ENCODE data around the gene DOCK2. TPM values are rescaled to one million over a fixed set of nuclear protein-coding genes. Genes with fewer than 3 reads are reported as not detected.

Gene DOCK2
- polyA plus RNA-seq, 3 donors = 57.5 to 178 (median 115) TPM

- H3K79me2 ChIP-seq (ENCODE audit: insufficient read depth, low read length) = peaks cover 35% of the 10 kb centered on the region
- H2AFZ ChIP-seq (ENCODE audit: insufficient read depth, low read depth, low read length, poor library complexity, severe bottlenecking) = no peak overlapping the region
- H3K4me1 ChIP-seq (ENCODE audit: control insufficient read depth in 1 of 2, insufficient read depth in 2 of 2, low read length in 2 of 2) = peaks cover 16 to 24% of the 10 kb centered on the region in 2 donors
- H3K9ac ChIP-seq (ENCODE audit: insufficient read depth, low read length, poor library complexity, severe bottlenecking) = no peak overlapping the region
- TF ChIP-seq CTCF (IDR thresholded peaks at IDR 0.05) = no peak
- H3K27ac Mint-ChIP-seq = peak overlapping the region in 2 of 7 donors; percentile 7 to 21
- no peak for DNase-seq
- intact Hi-C loops (cut with micrococcal nuclease) = no loop called here
- peaks cover 59 to 88% of the 10 kb centered on the region in 2 donors for H3K36me3 Mint-ChIP-seq
- H3K27me3 ChIP-seq (ENCODE audit: control insufficient read depth in 2 of 2, insufficient read depth in 2 of 2, low read length in 2 of 2) = no peaks in the 10 kb centered on the region
- H3K9me3 Mint-ChIP-seq = no peaks in the 10 kb centered on the region
- no peak overlapping the region for H3K4me2 ChIP-seq (replicated peaks; ENCODE audit: extremely low read depth, low read length, poor library complexity, severe bottlenecking)
- H3K4me3 ChIP-seq (replicated peaks in 1 of 3; ENCODE audit: low read depth in 2 of 3, low read length in 3 of 3) = no peak overlapping the region
- H3K27me3 Mint-ChIP-seq (ENCODE audit: low read depth in 3 of 3) = no peaks in the 10 kb centered on the region
- H4K20me1 ChIP-seq (ENCODE audit: insufficient read depth, low read length) = peaks cover 97% of the 10 kb centered on the region
- H3K4me1 Mint-ChIP-seq = peaks cover 37% of the 10 kb centered on the region
- WGBS (ENCODE audit: insufficient coverage) = 100% methylated on average over 1 of the region's 1 CpG
- peak overlapping the region in 1 of 2 donors; percentile 17 for H3K27ac ChIP-seq (ENCODE audit: low read depth in 1 of 2, low read length in 2 of 2)
- peaks cover 45 to 79% of the 10 kb centered on the region in 2 donors for H3K36me3 ChIP-seq (replicated peaks in 1 of 2; ENCODE audit: control insufficient read depth in 1 of 2, insufficient read depth in 2 of 2, low read length in 2 of 2)
- H3K4me3 Mint-ChIP-seq = no peak overlapping the region
- no peaks in the 10 kb centered on the region for H3K9me3 ChIP-seq (replicated peaks in 1 of 2; ENCODE audit: control insufficient read depth in 1 of 2, insufficient read depth in 1 of 2, low read length in 2 of 2)
Observed at GRCh38 chr5:169804861-169805260, 167.8 kb downstream of the DOCK2 start.

GRCh38 chr5:169805527-169805934, 168.5 kb downstream of the DOCK2 start:
- no peak overlapping the region for H2AFZ ChIP-seq (ENCODE audit: insufficient read depth, low read depth, low read length, poor library complexity, severe bottlenecking)
- peak overlapping the region in 2 of 7 donors; percentile 21 to 46 for H3K27ac Mint-ChIP-seq
- peaks cover 37% of the 10 kb centered on the region for H3K4me1 Mint-ChIP-seq
- peaks cover 42% of the 10 kb centered on the region for H3K79me2 ChIP-seq (ENCODE audit: insufficient read depth, low read length)
- 100% methylated on average over 1 of the region's 5 CpGs for WGBS (ENCODE audit: insufficient coverage)
- H3K27me3 Mint-ChIP-seq (ENCODE audit: low read depth in 3 of 3) = no peaks in the 10 kb centered on the region
- no peak overlapping the region for H3K9ac ChIP-seq (ENCODE audit: insufficient read depth, low read length, poor library complexity, severe bottlenecking)
- TF ChIP-seq CTCF (IDR thresholded peaks at IDR 0.05) = no peak
- peaks cover 47 to 80% of the 10 kb centered on the region in 2 donors for H3K36me3 ChIP-seq (replicated peaks in 1 of 2; ENCODE audit: control insufficient read depth in 1 of 2, insufficient read depth in 2 of 2, low read length in 2 of 2)
- H3K36me3 Mint-ChIP-seq = peaks cover 58 to 88% of the 10 kb centered on the region in 2 donors
- no peak overlapping the region for H3K4me3 Mint-ChIP-seq
- H3K27ac ChIP-seq (ENCODE audit: low read depth in 1 of 2, low read length in 2 of 2) = no peak overlapping the region
- no peaks in the 10 kb centered on the region for H3K9me3 ChIP-seq (replicated peaks in 1 of 2; ENCODE audit: control insufficient read depth in 1 of 2, insufficient read depth in 1 of 2, low read length in 2 of 2)
- H3K9me3 Mint-ChIP-seq = no peaks in the 10 kb centered on the region
- H3K27me3 ChIP-seq (ENCODE audit: control insufficient read depth in 2 of 2, insufficient read depth in 2 of 2, low read length in 2 of 2) = no peaks in the 10 kb centered on the region
- intact Hi-C loops (cut with micrococcal nuclease) = no loop called here
- H4K20me1 ChIP-seq (ENCODE audit: insufficient read depth, low read length) = peaks cover 98% of the 10 kb centered on the region
- DNase-seq = no peak
- peaks cover 16 to 24% of the 10 kb centered on the region in 2 donors for H3K4me1 ChIP-seq (ENCODE audit: control insufficient read depth in 1 of 2, insufficient read depth in 2 of 2, low read length in 2 of 2)
- no peak overlapping the region for H3K4me2 ChIP-seq (replicated peaks; ENCODE audit: extremely low read depth, low read length, poor library complexity, severe bottlenecking)
- H3K4me3 ChIP-seq (replicated peaks in 1 of 3; ENCODE audit: low read depth in 2 of 3, low read length in 3 of 3) = no peak overlapping the region

All from CD14-positive monocyte (primary cell).